Measurements from ENCODE around the gene HS6ST2.
"Not testable (repeated sequence)": the region's sequence is repeated elsewhere in the genome, so short reads cannot be mapped to it uniquely, and the experiment has no call there.

HS6ST2 gene

GRCh38 chrX:132986556-132986955 is 28.1 kb upstream of the HS6ST2 start:
- no peak for DNase-seq (ENCODE audit: low read depth, low spot score)
- in situ Hi-C loops (cut with HindIII; ENCODE audit: low sequenced_read_pairs) = no loop called here
- H3K4me3 ChIP-seq (ENCODE audit: low read depth, low read length) = no peak overlapping the region
- TF ChIP-seq CTCF (IDR thresholded peaks at IDR 0.05; ENCODE audit: low read depth, low read length) = no peak

GRCh38 chrX:132984058-132984650 is 25.7 kb upstream of the HS6ST2 start:
- in situ Hi-C loops (cut with HindIII; ENCODE audit: low sequenced_read_pairs) = no loop called here
- no peak for DNase-seq (ENCODE audit: low read depth, low spot score)
- no peak overlapping the region for H3K4me3 ChIP-seq (ENCODE audit: low read depth, low read length)
- TF ChIP-seq CTCF (IDR thresholded peaks at IDR 0.05; ENCODE audit: low read depth, low read length) = no peak

- in situ Hi-C loops (cut with HindIII; ENCODE audit: low sequenced_read_pairs) = no loop called here
- DNase-seq (ENCODE audit: low read depth, low spot score) = no peak
- no peak overlapping the region for H3K4me3 ChIP-seq (ENCODE audit: low read depth, low read length)
- no peak for TF ChIP-seq CTCF (IDR thresholded peaks at IDR 0.05; ENCODE audit: low read depth, low read length)
These were observed 25.1 kb upstream of the HS6ST2 start for GRCh38 chrX:132983496-132983895.

- in situ Hi-C loops (cut with HindIII; ENCODE audit: low sequenced_read_pairs); DNase-seq (ENCODE audit: low read depth, low spot score); H3K4me3 ChIP-seq (ENCODE audit: low read depth, low read length): not testable (repeated sequence)
These were observed 21.6 kb upstream of the HS6ST2 start for GRCh38 chrX:132980035-132980434.

DNA sequence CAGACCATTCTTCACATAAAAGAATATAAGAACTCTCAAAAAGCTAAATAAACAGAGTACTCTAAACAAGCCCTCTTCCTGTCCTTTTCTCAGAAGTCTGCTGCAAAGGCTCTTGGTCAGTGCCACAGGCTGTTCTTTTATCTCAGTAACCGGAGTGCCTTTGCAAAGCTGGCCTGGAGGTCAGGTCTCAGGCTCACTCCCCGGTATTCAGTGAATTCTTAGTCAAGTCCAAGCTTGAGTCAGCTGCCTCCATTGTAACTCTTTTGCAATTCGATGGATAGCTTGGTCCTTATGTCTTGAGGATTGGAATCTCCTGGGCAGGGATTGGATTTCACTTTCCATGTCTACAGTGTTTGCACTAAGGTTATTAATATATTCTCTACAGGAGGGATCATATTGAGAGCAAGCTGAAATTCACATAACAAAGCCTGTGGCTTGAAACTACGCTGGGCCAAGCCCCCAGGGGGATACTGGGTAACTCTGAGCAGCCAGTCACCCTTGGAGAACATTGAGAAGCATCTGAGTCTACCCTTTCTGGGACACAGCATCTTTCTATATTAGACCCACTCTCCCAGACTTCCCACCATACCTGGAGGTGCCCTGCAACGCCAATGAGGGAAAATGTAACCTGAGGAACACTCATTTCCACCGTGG is 10.0 kb upstream of the HS6ST2 start:
- no peak for DNase-seq (ENCODE audit: low read depth, low spot score)
- in situ Hi-C loops (cut with HindIII; ENCODE audit: low sequenced_read_pairs) = no loop called here
- no peak overlapping the region for H3K4me3 ChIP-seq (ENCODE audit: low read depth, low read length)
- no peak for TF ChIP-seq CTCF (IDR thresholded peaks at IDR 0.05; ENCODE audit: low read depth, low read length)

DNA sequence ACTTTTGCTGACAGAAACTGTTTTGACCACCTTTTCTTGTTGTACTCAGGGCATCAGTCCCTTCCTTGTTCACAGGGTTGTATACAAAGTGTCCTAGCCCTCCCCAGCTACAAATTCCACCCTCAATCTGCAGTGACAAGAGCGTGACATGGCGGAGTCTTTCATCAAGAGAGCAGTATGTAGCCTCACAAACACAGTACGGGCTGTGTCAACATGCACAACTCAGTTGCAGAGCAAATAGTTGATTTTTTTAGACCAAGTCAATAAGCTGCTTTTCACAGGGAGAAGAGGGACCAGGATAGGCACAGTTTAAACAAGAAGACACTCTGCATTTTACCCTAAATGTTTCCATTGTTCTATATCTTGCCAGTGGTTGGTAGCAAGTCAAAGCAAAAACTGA is 8.6 kb upstream of the HS6ST2 start:
- TF ChIP-seq CTCF (IDR thresholded peaks at IDR 0.05; ENCODE audit: low read depth, low read length) = no peak
- DNase-seq (ENCODE audit: low read depth, low spot score) = no peak
- in situ Hi-C loops (cut with HindIII; ENCODE audit: low sequenced_read_pairs) = no loop called here
- no peak overlapping the region for H3K4me3 ChIP-seq (ENCODE audit: low read depth, low read length)

DNA sequence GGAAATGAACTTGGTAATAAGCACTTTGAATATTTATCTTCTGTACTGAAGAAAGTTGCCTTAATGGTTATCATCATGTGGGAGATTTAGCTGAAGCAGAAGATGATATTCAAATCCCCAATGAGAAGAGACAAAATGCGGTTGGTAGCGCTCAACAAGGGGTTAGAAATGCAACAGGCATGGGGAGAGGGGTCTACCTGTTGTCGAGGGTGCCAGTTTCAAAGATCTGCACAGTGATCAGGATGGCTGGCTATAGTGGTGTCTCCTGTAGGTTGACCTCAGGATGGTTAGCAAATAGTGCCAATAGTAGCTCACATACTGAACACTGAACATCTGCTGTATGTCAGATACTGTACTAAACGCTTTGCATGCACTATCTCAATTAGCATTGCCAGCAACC is 7.0 kb upstream of the HS6ST2 start:
- in situ Hi-C loops (cut with HindIII; ENCODE audit: low sequenced_read_pairs) = no loop called here

More for the DNA sequence above, 7.0 kb upstream of the HS6ST2 start:
- no peak overlapping the region for H3K4me3 ChIP-seq (ENCODE audit: low read depth, low read length)
- no peak for TF ChIP-seq CTCF (IDR thresholded peaks at IDR 0.05; ENCODE audit: low read depth, low read length)
- DNase-seq (ENCODE audit: low read depth, low spot score) = no peak
